Neural crest cell (in vitro differentiated cells): ENCODE data around the gene PDIA2. TPM values are rescaled to one million over a fixed set of nuclear protein-coding genes. Genes with fewer than 3 reads are reported as not detected.
A peak's percentile ranks its signal among the peaks of the same experiment; 100 is the strongest.

Experiments used
- DNase-seq: peaks from one replicate; pipeline ENCODE4 v3.0.0; 2021; ENCODE audit warnings: low read depth, mixed read lengths, low spot score
- H3K27ac Mint-ChIP-seq: one replicate; pipeline ENCODE4 v1.8.0; 2021; ENCODE audit warnings: mild to moderate bottlenecking, mixed read lengths; ENCODE audit not compliant: unreplicated experiment
- H3K27me3 Mint-ChIP-seq: 2 replicates; pipeline ENCODE4 v1.8.0; 2021; ENCODE audit warnings: low read depth, mild to moderate bottlenecking, mixed read lengths
- H3K36me3 Mint-ChIP-seq: 2 replicates; pipeline ENCODE4 v1.8.0; 2021; ENCODE audit warnings: low read depth, mild to moderate bottlenecking, mixed read lengths
- H3K4me1 Mint-ChIP-seq: 2 replicates; pipeline ENCODE4 v1.8.0; 2021; ENCODE audit warnings: mixed read lengths
- H3K4me3 Mint-ChIP-seq: one replicate; pipeline ENCODE4 v1.8.0; 2021; ENCODE audit warnings: mild to moderate bottlenecking, mixed read lengths
- H3K9me3 Mint-ChIP-seq: 2 replicates; pipeline ENCODE4 v1.8.0; 2021; ENCODE audit warnings: mixed read lengths
- CTCF ChIP-seq: fragments of 200-600 bp; sonication (generic); conservative IDR thresholded peaks from 2 replicates; pipeline ENCODE4 v1.5.0; 2021; ENCODE audit warnings: antibody characterized with exemption, mild to moderate bottlenecking
- total RNA-seq: library from RNA; stranded (reverse); gene quantifications from 2 replicates; pipeline ENCODE4 v1.2.1, GENCODE V29; 2021

Gene PDIA2
- total RNA-seq, 1 donor from 2014 or later = 1.4 TPM

DNA sequence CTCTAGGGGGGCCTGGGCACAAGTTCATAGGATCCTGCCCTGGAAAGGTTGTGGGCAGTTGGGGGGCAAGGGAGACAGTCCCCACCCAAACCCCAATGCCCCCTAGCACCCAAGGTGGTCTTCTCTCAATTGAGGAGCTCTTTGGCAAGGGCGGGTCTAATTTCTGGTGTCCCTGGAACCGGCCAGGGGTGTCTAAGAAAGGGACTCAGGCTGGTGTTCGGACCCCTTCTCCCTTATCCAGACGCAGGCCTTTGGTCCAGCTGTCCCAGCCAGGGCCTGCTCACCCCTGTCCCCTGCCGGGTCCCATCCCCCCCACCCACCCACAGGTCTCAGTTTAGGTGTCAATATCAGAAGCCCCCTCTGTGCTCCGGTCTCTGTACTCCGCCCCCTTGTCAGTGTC lies 3.4 kb upstream of the PDIA2 start:
- Mint-ChIP-seq H3K4me1 (no peaks in the 10 kb centered on the region), H3K9me3 (no peaks in the 10 kb centered on the region), H3K27me3 (peaks cover 56% of the 10 kb centered on the region), H3K27ac (no peak overlapping the region), H3K4me3 (peak overlapping the region; percentile 9), H3K36me3 (no peaks in the 10 kb centered on the region)
- TF ChIP-seq CTCF = no peak
- DNase-seq = no peak

DNA sequence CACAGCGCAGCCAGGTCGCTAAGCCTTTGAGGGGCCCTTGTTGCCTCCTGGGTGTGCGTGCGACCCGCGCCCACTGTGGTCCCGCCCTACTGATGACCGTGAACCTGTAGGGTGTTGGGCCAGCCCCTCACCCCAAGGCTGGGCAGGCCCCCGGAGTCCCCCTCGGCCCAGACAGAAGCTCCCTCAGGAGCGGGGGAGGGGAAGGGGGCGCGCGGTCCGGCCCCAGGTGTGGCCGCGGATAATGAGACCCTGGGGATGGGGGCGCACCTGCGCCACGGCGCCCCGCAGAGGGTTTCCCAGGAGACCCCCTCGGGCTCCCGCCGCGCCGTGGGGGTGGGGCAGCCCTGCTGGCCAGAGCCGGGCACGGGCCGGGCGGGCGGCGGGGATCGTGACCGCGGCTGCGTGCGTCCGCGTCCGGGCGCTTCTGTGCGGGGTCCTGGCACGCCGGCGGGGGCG lies 2.9 kb upstream of the PDIA2 start:
- Mint-ChIP-seq H3K27me3 (peaks cover 51% of the 10 kb centered on the region), H3K9me3 (no peaks in the 10 kb centered on the region), H3K4me3 (no peak overlapping the region), H3K27ac (no peak overlapping the region), H3K4me1 (no peaks in the 10 kb centered on the region), H3K36me3 (no peaks in the 10 kb centered on the region)
- no peak for DNase-seq
- TF ChIP-seq CTCF = no peak

DNA sequence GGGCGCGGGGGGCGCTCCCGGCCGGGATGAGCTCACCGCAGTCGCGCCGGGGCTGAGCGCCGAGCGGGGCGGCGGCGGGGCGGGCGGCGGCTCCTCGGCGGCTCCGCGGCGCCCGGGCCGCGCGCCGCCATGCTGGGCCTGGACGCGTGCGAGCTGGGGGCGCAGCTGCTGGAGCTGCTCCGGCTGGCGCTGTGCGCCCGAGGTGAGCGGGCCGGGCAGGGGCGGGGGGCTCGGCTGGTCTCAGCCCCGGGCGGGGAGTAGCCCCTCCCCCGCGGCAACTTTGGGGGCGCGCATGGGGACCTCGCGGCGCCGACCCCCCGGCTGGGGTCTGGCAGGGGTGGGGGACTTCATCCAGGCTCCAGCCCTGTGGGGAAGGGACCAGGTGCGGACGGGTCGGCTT lies 2.4 kb upstream of the PDIA2 start, which contains the start of gene ARHGDIG:
Gene ARHGDIG, plus strand, starts transcription at position 40 of the 400 bp plus-strand sequence. Its CDS starts 90 bp downstream, at position 130.
- H3K4me1 Mint-ChIP-seq = no peaks in the 10 kb centered on the region
- peak within 1 kb of the TSS; percentile 69 for H3K4me3 Mint-ChIP-seq
- H3K27me3 Mint-ChIP-seq = peaks cover 47% of the 10 kb centered on the region
- no peak for TF ChIP-seq CTCF
- DNase-seq = no peak
- H3K9me3 Mint-ChIP-seq = no peaks in the 10 kb centered on the region
- no peaks in the 10 kb centered on the region for H3K36me3 Mint-ChIP-seq
- H3K27ac Mint-ChIP-seq = no peak within 1 kb of the TSS

DNA sequence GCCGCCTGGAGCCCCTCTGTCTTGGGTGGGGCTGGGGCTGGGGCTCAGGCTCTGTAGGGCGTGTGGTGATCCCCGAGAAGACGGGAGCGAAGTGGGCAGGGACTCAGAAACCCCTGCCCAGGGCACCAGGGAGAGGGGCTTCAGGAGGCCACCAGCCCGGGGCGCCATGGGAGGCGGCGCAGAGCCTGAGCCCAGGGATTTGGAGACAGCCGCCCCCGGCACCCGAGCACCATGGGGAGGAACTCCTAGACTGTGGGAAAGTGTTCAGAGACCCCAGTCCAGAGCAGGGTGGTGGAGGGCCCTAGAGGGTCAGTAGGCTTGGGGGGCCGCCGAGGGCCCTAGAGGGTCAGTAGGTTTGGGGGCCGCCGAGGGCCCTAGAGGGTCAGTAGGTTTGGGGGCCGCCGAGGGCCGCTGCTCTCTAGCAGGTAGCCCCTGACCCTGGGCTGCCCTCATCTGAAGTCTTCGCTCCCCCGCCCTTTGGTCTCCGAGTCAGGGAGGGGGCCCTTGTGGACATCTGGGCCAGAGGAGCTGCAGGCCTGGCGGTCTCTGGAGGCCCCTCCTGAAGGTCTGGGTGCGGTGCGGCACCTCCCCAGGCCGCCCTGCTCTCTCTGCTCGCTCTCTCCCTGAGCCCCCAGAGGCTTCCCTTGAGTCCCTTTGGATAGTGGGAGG lies 1.8 kb upstream of the PDIA2 start:
- TF ChIP-seq CTCF = no peak
- H3K36me3 Mint-ChIP-seq = no peaks in the 10 kb centered on the region
- H3K4me3 Mint-ChIP-seq = peak overlapping the region; percentile 69
- no peak overlapping the region for H3K27ac Mint-ChIP-seq
- H3K4me1 Mint-ChIP-seq = no peaks in the 10 kb centered on the region
- H3K27me3 Mint-ChIP-seq = peaks cover 46% of the 10 kb centered on the region
- H3K9me3 Mint-ChIP-seq = no peaks in the 10 kb centered on the region
- no peak for DNase-seq

DNA sequence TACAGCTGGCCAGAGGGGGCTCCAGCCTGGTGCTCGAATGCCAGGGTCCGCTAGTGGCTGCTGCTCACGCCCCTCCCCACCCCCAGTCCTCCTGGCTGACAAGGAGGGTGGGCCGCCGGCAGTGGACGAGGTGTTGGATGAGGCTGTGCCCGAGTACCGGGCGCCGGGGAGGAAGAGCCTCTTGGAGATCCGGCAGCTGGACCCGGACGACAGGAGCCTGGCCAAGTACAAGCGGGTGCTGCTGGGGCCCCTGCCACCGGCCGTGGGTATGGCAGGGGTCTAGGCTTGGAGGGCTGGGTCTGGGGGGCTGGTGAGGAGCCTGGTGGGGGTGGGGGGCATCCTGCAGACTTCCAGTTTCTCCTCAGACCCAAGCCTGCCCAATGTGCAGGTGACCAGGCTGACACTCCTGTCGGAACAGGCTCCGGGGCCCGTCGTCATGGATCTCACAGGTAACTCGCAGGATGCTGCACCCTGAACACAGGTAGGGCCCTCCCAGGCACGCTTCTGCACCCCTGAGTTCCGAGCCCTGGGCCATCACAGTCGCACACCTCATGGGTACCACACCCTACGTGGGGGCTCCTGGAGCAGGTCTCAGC lies 1.2 kb upstream of the PDIA2 start:
- TF ChIP-seq CTCF = no peak
- peaks cover 3% of the 10 kb centered on the region for H3K36me3 Mint-ChIP-seq
- no peak overlapping the region for H3K4me3 Mint-ChIP-seq
- no peak for DNase-seq
- H3K27me3 Mint-ChIP-seq = peaks cover 40% of the 10 kb centered on the region
- H3K9me3 Mint-ChIP-seq = no peaks in the 10 kb centered on the region
- H3K27ac Mint-ChIP-seq = no peak overlapping the region
- H3K4me1 Mint-ChIP-seq = no peaks in the 10 kb centered on the region
